OCI-LY7 (cell line): Measurements from ENCODE around the gene SESN3. TPM values are rescaled to one million over a fixed set of nuclear protein-coding genes. Genes with fewer than 3 reads are reported as not detected.

ENCODE experiments used
- BruUV-seq: library from RNA; stranded (reverse); fragments of 400-500 nt; replicated peaks from 2 replicates; lab custom pipeline; 2021; lab: Mats Ljungman, UMichigan
- CTCF ChIA-PET: fragments of 300-600 bp; sonication (Branson Sonifier 250); formaldehyde crosslinking; loops from one replicate; lab custom pipeline; 2022; ENCODE audit warnings: antibody characterized with exemption; ENCODE audit not compliant: unreplicated experiment; lab: Charles Lee
- POLR2A ChIA-PET: fragments of 300-600 bp; sonication (Branson Sonifier 250); formaldehyde crosslinking; loops from one replicate; lab custom pipeline; 2022; ENCODE audit warnings: antibody characterized with exemption; lab: Charles Lee
- DNase-seq: peaks from one replicate; pipeline ENCODE4 v3.0.0-alpha.2; 2015; ENCODE audit warnings: low spot score
- H2AFZ ChIP-seq: fragments of 200-600 bp; sonication (generic), shearing (Covaris generic); 2 replicates; pipeline ENCODE4 v1.6.1; 2014; ENCODE audit warnings: mild to moderate bottlenecking, antibody characterized with exemption, low read length, moderate library complexity
- H3K27ac ChIP-seq: fragments of 200-600 bp; sonication (generic); 2 replicates; pipeline ENCODE4 v1.5.1; 2014; ENCODE audit warnings: mixed run types, low read depth, mild to moderate bottlenecking, moderate library complexity, low read length, inconsistent platforms; ENCODE audit not compliant: poor library complexity, severe bottlenecking
- H3K36me3 ChIP-seq: fragments of 200-600 bp; sonication (generic); 2 replicates; pipeline ENCODE4 v1.6.1; 2014; ENCODE audit warnings: mild to moderate bottlenecking, antibody characterized with exemption, low read length, moderate library complexity, mixed read lengths; ENCODE audit not compliant: insufficient read depth
- H3K4me1 ChIP-seq: fragments of 200-600 bp; sonication (generic); 2 replicates; pipeline ENCODE4 v1.5.1; 2014; ENCODE audit warnings: mild to moderate bottlenecking, low read length; ENCODE audit not compliant: insufficient read depth, poor library complexity, severe bottlenecking
- H3K4me2 ChIP-seq: fragments of 200-600 bp; sonication (generic); 2 replicates; pipeline ENCODE4 v1.6.1; 2014; ENCODE audit warnings: mild to moderate bottlenecking, low read length
- H3K4me3 ChIP-seq: fragments of 200-600 bp; sonication (generic); 2 replicates; pipeline ENCODE4 v1.5.1; 2014; ENCODE audit warnings: mild to moderate bottlenecking, low read depth, low read length; ENCODE audit not compliant: poor library complexity, severe bottlenecking
- H3K79me2 ChIP-seq: fragments of 200-600 bp; sonication (generic); 2 replicates; pipeline ENCODE4 v1.6.1; 2016; ENCODE audit warnings: low read depth, mild to moderate bottlenecking, low read length, moderate library complexity, mixed read lengths; ENCODE audit not compliant: insufficient read depth
- H3K9me2 ChIP-seq: fragments of 200-600 bp; sonication (generic); 2 replicates; pipeline ENCODE4 v1.6.1; 2016; ENCODE audit warnings: mild to moderate bottlenecking, low read length, mixed read lengths; ENCODE audit not compliant: insufficient read depth
- H3K9me3 ChIP-seq: fragments of 200-600 bp; sonication (generic); 2 replicates; pipeline ENCODE4 v1.6.1; 2014; ENCODE audit warnings: mild to moderate bottlenecking, mixed run types, low read length, mixed read lengths
- H4K20me1 ChIP-seq: fragments of 200-600 bp; sonication (generic); 2 replicates; pipeline ENCODE4 v1.6.1; 2014; ENCODE audit warnings: mild to moderate bottlenecking, antibody characterized with exemption, low read length, moderate library complexity, mixed read lengths; ENCODE audit not compliant: insufficient read depth
- EZH2phosphoT487 ChIP-seq: fragments of 200-600 bp; sonication (generic); IDR thresholded peaks from 2 replicates; pipeline ENCODE4 v1.6.1; 2018; ENCODE audit warnings: low read depth, borderline replicate concordance, mild to moderate bottlenecking, mixed run types, antibody characterized with exemption, low read length, moderate library complexity, mixed read lengths
- intact Hi-C: fragments of 100-400 bp; cut with micrococcal nuclease; formaldehyde crosslinking; loops from one replicate; pipeline ENCODE4 v1.10.0; 2022; ENCODE audit not compliant: unreplicated experiment
- total RNA-seq, 2 experiments: library from RNA; depleted of rRNA in 1 of 2; stranded (reverse); fragments of >200 nt in 1 of 2; shearing (Covaris generic) in 1 of 2; gene quantifications; 2 replicates each; pipeline ENCODE4 v1.2.3, GENCODE V29; 2014 to 2022
- TF ChIP-seq, protein P1 (sequence below): fragments of 200-600 bp; sonication (generic); conservative IDR thresholded peaks from 2 replicates; pipeline ENCODE4 v1.5.1; 2014; ENCODE audit warnings: mild to moderate bottlenecking, antibody characterized with exemption, low read length, moderate library complexity, mixed read lengths

The SESN3 gene
- total RNA-seq, 2 experiments from 2014 or later = 4.4 to 9.6 TPM

DNA sequence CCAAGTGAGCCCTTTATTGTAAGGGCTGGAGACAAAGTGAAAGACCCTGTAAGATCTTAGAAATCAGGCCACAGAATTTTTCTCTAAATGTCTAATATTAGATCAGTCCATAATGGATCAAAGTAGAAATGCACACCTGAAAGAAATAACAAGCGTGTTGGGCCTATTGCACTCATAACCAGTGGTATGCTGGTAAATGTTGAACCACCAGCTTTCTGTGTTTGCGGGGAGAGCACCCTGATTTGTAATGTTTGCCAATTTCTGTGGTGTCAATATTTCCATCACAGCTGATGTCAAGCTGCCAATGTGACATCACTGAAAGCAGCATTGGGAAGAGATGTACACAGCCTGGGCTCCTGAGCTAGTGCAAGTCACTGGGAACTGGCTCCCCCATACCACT lies 95.1 kb downstream of the SESN3 start:
- TF ChIP-seq, protein P1, sequence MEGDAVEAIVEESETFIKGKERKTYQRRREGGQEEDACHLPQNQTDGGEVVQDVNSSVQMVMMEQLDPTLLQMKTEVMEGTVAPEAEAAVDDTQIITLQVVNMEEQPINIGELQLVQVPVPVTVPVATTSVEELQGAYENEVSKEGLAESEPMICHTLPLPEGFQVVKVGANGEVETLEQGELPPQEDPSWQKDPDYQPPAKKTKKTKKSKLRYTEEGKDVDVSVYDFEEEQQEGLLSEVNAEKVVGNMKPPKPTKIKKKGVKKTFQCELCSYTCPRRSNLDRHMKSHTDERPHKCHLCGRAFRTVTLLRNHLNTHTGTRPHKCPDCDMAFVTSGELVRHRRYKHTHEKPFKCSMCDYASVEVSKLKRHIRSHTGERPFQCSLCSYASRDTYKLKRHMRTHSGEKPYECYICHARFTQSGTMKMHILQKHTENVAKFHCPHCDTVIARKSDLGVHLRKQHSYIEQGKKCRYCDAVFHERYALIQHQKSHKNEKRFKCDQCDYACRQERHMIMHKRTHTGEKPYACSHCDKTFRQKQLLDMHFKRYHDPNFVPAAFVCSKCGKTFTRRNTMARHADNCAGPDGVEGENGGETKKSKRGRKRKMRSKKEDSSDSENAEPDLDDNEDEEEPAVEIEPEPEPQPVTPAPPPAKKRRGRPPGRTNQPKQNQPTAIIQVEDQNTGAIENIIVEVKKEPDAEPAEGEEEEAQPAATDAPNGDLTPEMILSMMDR = no peak
- no peak for TF ChIP-seq EZH2phosphoT487
- H4K20me1 ChIP-seq = no peaks in the 10 kb centered on the region
- no peaks in the 10 kb centered on the region for H3K4me1 ChIP-seq
- ChIA-PET POLR2A (interaction anchor here (0.5 to 3.2 kb wide), 4 partner anchors 43 to 531 kb away, joined by 3 to 24 read pairs (median 3); partner anchors contain the start of gene SRSF8), CTCF (interaction anchor here (0.8 kb wide), 1 partner anchor 45 kb away, joined by 3 read pairs; no protein-coding TSS in a partner anchor)
- H3K4me2 ChIP-seq = no peak overlapping the region
- no peak overlapping the region for H3K4me3 ChIP-seq
- no peaks in the 10 kb centered on the region for H3K9me2 ChIP-seq
- peaks cover 8% of the 10 kb centered on the region; the same call in 1 of the 2 replicates for H3K36me3 ChIP-seq
- no peak overlapping the region for H3K27ac ChIP-seq
- no peaks in the 10 kb centered on the region for H3K9me3 ChIP-seq
- H2AFZ ChIP-seq = no peak overlapping the region
- no peaks in the 10 kb centered on the region for H3K79me2 ChIP-seq
- intact Hi-C loops = loop anchor here (10.0 kb wide), 1 partner anchor 351 kb away; no protein-coding TSS in a partner anchor
- DNase-seq = no peak
- BruUV-seq = no TSS peak

DNA sequence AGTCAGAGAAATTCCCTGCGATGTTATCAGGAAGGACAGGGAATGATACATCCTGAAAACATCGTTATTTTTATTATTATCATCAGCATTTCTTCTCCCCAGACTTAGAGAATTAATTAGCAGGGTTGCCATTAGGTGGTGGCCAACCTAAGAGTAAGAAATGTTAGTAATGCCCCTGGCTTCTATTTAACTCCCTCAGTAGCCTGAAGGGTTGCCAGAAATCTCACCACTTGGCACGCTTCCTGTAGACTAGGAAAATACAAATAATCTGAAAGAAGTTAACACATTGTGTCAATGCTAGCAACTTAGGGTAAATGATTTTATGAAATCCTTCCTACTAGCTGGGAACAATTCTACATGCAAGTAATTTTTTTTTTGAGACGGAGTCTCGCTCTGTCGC lies 95.8 kb downstream of the SESN3 start:
- no peak for TF ChIP-seq EZH2phosphoT487
- TF ChIP-seq, protein P1 = no peak
- H3K36me3 ChIP-seq = peaks cover 8% of the 10 kb centered on the region; the same call in 1 of the 2 replicates
- DNase-seq = no peak
- POLR2A ChIA-PET = interaction anchor here (3.2 kb wide), 1 partner anchor 66 kb away, joined by 24 read pairs; the partner anchor contains the start of gene SRSF8
- no peak overlapping the region for H2AFZ ChIP-seq
- no peaks in the 10 kb centered on the region for H3K79me2 ChIP-seq
- CTCF ChIA-PET = no interaction called here
- no peaks in the 10 kb centered on the region for H3K4me1 ChIP-seq
- no peak overlapping the region for H3K4me2 ChIP-seq
- no peaks in the 10 kb centered on the region for H3K9me3 ChIP-seq
- H3K9me2 ChIP-seq = no peaks in the 10 kb centered on the region
- no peaks in the 10 kb centered on the region for H4K20me1 ChIP-seq
- H3K4me3 ChIP-seq = no peak overlapping the region
- no peak overlapping the region for H3K27ac ChIP-seq
- intact Hi-C loops = loop anchor here (10.0 kb wide), 1 partner anchor 350 kb away; no protein-coding TSS in a partner anchor
- BruUV-seq = no TSS peak

GRCh38 chr11:95134491-95134890 lies 96.5 kb downstream of the SESN3 start:
- Histone ChIP-seq H3K36me3 (peaks cover 10% of the 10 kb centered on the region), H2AFZ (no peak overlapping the region), H3K9me2 (no peaks in the 10 kb centered on the region), H3K4me1 (no peaks in the 10 kb centered on the region), H3K4me3 (no peak overlapping the region), H4K20me1 (no peaks in the 10 kb centered on the region), H3K27ac (no peak overlapping the region), H3K4me2 (no peak overlapping the region), H3K9me3 (no peaks in the 10 kb centered on the region), H3K79me2 (no peaks in the 10 kb centered on the region)
- intact Hi-C loops = loop anchor here (10.0 kb wide), 1 partner anchor 350 kb away; no protein-coding TSS in a partner anchor
- DNase-seq = no peak
- CTCF ChIA-PET = no interaction called here
- no peak for TF ChIP-seq EZH2phosphoT487
- TF ChIP-seq, protein P1 = no peak
- BruUV-seq = no TSS peak
- POLR2A ChIA-PET = no interaction called here
